ENCODE data around the gene CHPF.

- TF ChIP-seq CTCF (conservative IDR thresholded peaks at IDR 0.05) (no peak), EZH2 (IDR thresholded peaks at IDR 0.05; ENCODE audit: low read depth) (no peak)
Observed at GRCh38 chr2:219492575-219492974, 51.0 kb downstream of the CHPF start.
